Activated CD8-positive, alpha-beta memory T cell treated with anti-CD3 and anti-CD28 coated beads for 48 hours (primary cell): Measurements from ENCODE around the gene CRY2.
A peak's percentile ranks its signal among the peaks of the same experiment; 100 is the strongest.
"Not testable (repeated sequence)": the region's sequence is repeated elsewhere in the genome, so short reads cannot be mapped to it uniquely, and the experiment has no call there.

Experiments used
- DNase-seq, 3 experiments: peaks; one replicate each; pipeline ENCODE4 v3.0.0-alpha.2; 2020; ENCODE audit warnings: low read depth in 2 of 3, low spot score in 2 of 3

Gene CRY2

DNA sequence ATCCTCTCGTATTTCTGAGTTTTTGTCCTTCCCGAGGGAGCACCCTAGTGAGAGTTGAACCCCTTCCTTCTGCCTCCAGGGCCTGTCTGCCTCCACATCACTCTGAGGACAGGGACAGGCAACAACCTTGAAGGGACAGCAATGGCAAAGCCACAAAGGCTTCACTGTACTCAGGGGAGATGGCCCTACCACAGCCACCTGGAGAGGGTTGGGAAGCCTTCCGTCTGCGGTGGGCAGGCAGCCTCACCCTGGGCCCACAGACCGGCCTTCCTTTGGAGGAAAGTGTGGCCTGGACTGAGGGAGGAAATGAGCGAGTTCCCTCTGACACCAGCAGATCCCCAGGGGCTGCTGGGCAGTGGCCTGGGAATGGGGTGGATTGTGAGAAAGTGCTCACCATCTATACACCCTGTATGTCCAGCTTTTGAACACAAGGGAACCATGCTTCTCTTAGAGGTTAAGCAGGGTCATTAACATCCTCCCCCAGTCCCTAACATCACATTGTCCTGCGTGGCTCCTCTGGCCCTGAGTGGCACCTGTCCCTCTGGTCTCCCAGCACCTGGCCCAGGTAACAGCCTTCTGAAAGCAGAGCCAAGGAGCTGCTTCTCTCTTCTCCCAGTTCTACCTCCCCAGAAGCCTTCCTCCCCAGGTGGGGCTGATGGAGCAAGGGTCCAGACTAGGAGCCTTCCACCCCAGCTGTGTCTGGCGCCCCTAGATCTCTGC, 35.5 kb upstream of the CRY2 start:
- no peak for DNase-seq

GRCh38 chr11:45812581-45813548, 34.4 kb upstream of the CRY2 start:
- DNase-seq: no peak

DNA sequence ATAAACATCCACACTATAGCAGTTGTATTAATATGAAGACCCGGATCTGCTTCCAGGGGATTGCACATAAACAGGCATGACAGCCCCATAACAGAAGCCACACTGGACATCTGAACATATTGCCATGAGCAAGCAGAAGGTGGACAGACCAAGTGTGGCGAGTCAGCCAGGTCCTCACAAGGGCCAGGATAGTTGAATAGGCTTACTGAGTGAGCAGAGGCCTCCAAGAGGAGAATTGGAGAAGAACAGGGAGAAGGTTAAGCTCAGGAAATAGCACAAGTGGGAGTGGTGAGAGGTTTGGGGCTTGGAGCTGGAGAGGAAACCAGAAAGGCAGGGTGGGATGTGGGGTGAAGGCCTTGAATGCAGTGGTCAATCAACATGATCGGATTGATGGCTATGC, 31.5 kb upstream of the CRY2 start:
- no peak for DNase-seq

- no peak for DNase-seq
These were observed 30.7 kb upstream of the CRY2 start for GRCh38 chr11:45816614-45817013.

- no peak for DNase-seq
These were observed 30.1 kb upstream of the CRY2 start for GRCh38 chr11:45817191-45817590.

DNA sequence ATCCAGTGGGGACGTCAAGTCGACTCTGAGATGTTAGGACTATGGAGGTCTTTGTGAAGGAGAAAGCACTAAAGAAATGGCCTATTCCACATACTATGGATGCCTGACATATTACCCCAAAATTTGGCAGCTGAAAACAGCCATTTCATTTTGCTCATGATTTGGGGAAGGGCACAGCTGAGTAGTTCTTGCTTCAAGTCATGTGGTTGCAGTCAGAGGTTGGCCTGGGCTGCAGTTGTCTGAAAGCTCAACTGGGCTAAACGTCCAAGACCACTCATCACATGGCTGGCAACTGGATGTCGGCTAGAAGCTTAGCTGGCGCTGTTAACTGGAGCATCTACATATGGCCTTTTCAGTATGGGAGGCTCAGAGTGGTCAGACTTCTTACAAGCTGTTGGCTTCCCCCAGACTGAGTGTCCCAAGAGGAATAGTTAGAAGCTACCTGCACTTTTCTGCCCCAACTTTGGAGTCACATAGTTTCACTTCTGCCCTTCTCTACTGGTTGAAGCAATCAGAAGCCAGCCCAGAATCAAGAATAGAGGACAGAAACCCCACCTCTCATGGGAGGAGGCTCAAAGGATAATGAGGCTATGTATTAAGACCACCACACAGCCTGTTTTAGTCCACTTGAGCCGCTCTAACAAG, 28.2 kb upstream of the CRY2 start:
- DNase-seq: no peak

GRCh38 chr11:45820211-45820857, 26.9 kb upstream of the CRY2 start:
- DNase-seq: no peak

DNA sequence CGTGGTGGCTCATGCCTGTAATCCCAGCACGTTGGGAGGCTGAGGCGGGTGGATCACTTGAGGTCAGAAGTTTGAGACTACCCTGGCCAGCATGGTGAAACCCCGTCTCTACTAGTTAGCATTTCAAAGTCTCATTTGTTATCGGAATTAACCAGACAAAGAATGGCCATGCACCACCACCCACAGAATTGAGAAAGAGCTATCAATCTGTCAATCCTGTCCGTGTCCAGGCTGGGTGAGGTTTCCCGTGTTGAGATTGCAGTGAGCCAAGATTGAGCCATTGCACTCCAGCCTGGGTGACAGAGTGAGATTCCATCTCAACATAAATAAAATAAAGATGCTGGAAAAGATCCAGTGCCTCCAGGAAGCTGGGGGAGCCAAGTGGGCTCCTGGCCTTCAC, 20.8 kb upstream of the CRY2 start:
- not testable (repeated sequence) for DNase-seq

GRCh38 chr11:45827123-45827522, 20.2 kb upstream of the CRY2 start:
- DNase-seq: no peak

DNA sequence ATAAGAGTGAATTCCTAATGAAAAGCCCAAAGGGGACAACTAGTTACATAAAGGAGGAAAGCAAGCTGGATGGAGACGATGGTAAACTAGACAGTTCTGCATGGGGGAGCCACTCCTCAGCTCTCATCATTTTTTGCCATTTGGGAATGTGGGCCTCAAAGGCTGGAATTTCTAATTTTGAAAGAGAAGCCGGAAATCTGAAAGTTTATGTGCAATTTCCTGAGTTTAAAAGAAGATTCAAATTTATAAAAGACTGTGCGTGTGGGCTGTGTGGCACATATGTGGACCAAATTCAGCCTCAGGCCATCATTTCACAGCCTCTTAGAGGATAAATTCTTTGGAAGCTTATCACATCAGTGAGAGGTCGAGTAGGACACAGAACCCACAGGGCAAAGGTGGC, 18.3 kb upstream of the CRY2 start:
- DNase-seq: no peak

DNA sequence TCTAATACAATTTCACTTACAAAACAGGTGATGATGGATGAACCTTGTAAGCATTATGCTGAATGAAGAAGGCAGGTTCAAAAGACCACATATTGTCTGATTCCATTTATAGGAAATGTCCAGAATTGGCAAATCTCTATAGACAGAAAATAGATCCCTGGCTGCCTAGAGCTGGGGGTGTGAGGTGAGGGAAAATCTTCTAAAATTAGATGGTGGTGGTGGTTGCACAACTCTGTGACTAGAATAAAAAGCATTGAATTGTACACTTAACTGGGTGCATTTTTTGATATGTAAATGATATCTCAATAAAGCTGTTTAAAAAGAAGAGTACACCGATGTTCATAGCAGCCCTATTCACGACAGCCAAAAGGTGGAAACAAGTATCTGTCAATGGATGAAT, 16.7 kb upstream of the CRY2 start:
- DNase-seq: no peak

- DNase-seq: no peak
These were observed 14.3 kb upstream of the CRY2 start for GRCh38 chr11:45832811-45833441.

DNA sequence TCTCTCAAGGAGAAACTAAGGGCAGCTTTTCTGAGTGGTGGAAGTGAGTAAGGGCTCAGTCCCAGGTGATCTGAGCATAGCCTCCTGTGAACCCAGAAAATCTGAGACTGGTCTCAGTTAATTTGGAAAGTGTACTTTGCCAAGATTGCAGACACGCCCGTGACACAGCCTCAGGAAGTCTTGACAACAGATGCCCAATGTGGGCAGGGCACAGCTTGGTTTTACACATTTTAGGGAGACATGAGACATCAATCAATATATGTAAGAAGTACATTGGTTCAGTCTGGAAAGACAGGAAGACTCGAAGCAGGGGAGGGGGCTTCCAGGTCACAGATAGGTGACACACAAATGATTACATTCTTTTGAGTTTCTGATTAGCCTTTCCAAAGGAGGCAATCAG, 13.5 kb upstream of the CRY2 start:
- no peak for DNase-seq

- no peak for DNase-seq
These were observed 12.9 kb upstream of the CRY2 start for GRCh38 chr11:45834298-45834756.

DNA sequence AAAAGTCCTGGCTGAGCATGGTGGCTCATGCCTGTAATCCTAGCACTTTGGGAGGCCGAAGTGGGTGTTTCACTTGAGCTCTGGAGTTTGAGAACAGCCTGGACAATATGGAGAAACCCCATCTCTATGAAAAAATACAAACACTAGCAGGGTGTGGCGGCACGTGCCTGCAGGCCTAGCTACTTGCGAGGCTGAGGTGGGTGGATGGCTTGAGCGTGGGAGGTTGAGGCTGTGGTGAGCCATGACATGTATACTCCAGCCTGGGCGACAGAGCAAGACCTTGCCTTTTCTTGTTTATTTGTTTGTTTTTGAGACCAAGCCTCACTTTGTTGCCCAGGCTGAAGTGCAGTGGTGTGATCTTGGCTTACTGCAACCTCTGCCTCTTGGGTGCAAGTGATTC, 8.1 kb upstream of the CRY2 start:
- no peak for DNase-seq

DNA sequence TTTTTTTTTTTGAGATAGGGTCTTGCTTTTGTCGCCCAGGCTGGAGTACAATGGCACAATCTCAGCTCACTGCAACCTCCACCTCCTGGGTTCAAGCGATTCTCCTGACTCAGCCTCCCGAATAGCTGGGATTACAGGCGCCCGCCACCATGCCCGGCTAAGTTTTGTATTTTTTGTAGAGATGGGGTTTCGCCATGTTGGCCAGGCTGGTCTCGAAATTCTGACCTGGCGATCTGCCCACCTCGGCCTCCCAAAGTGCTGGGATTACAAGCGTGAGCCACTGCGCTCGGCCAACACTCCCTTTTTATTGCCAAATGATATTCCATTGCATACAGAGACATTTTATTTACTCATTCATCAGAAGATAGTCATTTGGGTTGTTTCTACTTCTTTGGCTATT, 7.0 kb upstream of the CRY2 start:
- not testable (repeated sequence) for DNase-seq

DNA sequence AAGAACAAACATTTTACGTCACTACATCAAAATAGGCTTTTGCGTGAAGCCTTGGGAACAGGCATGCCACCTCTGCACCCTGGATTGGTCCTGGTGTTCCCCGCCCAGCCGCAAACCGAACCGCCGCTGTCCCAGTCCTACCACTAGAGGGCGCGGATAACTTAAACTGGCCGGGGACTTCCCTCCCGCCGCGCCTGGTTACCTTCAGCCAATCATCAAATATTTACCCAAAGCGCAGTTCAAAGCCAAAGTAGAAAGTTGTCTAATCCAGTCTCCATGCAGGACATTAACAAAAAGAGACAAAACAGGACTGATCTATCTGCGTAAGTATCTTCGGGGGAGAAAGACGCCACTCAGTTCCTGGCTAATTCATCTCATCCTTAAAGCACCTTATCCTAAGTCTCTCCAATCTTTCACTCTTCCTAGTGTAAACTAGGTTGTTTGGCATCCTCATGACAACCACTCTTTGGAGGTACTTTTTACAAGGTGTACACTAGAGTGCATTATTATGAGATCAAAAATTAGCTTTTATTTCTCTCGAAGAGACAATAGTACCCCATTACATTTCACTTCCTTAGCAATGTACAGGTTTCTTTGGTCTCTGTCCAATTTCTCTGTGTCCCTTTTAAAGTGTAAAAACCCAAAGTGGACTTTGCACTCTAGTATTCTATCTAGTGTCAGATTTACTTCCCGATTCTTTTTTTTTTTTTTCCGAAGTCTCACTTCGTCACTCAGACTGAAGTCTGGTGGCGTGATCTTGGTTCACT, 3.9 kb upstream of the CRY2 start:
- peak; percentile 61 to 80 (median 68) for DNase-seq

DNA sequence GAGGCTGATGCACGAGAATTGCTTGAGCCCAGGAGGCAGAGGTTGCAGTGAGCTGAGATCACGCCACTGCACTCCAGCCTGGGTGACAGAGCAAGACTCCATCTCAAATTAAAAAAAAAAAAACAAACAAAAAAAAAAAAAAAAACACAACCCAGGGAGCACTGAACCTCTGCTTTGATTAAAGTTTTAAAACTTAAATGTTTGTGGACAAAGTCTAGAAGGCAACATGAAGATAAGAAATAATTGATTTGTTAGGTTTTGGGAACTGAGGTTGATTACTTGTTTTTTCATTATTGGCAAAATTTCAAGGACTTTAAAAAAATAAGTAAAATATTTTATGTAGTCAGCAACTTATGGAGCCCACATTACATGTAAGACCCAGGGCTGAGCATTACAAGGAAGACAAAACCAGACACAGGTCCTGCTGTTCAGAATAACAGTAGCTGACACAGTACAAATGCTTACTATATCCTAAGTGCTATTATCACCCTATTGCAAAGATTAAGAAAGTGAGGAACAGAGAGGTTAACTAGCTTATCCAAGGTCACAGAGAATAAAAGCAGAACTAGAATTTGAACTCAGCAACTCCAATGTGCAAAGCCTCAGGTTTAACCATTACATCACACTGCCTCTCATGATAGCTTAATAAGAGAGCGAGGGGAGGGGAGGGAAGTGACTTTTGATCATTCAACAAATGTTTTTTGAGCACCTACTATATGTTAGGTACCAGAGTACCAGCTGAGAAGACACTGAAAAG, 2.3 kb upstream of the CRY2 start:
- no peak for DNase-seq

DNA sequence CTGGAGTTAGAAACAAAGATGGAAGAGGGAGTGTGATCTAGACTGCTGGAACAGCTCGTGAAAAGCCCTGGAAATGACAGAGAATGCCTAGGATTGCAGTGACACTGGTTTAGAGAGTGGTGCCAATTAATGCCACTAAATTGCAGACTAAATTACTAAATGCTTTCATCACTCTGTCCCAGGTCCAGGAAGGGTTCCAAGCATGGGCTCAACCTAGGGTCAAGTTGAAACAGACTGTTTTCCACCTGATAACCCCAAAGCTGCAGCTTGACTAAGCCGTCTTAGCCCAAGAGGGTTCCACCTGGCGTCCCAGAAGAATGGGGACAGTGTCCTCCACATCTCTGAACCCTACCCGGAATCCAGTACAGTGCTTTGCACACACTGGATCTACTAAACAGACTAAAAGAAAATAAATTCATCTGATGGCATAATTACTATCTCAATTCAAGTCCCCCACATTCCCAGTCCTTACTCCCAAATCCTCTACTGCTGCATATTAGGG, 1.1 kb upstream of the CRY2 start:
- no peak for DNase-seq
